Transverse colon (tissue), 4 donors: ENCODE measurements around the gene ABTB1. TPM values are rescaled to one million over a fixed set of nuclear protein-coding genes. Genes with fewer than 3 reads are reported as not detected.
"Not testable (repeated sequence)": the region's sequence is repeated elsewhere in the genome, so short reads cannot be mapped to it uniquely, and the experiment has no call there.

Experiments used
- DNase-seq: peaks from one replicate; pipeline ENCODE4 v3.0.0-alpha.2; 2019
- H3K27ac ChIP-seq, 4 donors: fragments of 200-600 bp; sonication (generic); 2 replicates each; pipeline ENCODE4 v1.5.1; 2016 to 2018; ENCODE audit warnings: inconsistent platforms in 4 of 4
- H3K27me3 ChIP-seq: fragments of 200-600 bp; sonication (generic); 2 replicates; pipeline ENCODE4 v1.5.1; 2017; ENCODE audit warnings: inconsistent platforms
- H3K36me3 ChIP-seq, 4 donors: fragments of 200-600 bp; sonication (generic); 2 replicates each; pipeline ENCODE4 v1.5.1; 2017 to 2019; ENCODE audit warnings: inconsistent platforms in 4 of 4
- H3K4me1 ChIP-seq, 4 donors: fragments of 200-600 bp; sonication (generic); 2 replicates each; pipeline ENCODE4 v1.5.1; 2017 to 2020; ENCODE audit warnings: inconsistent platforms in 4 of 4
- H3K4me3 ChIP-seq, 4 donors: fragments of 200-600 bp; sonication (generic); 1 replicate in 1 of 4; 2 replicates in 3 of 4; pipeline versions ENCODE4 v1.5.1 to v1.6.1; 2017 to 2019; ENCODE audit warnings: inconsistent platforms in 4 of 4
- H3K9me3 ChIP-seq, 2 donors: fragments of 200-600 bp; sonication (generic); 2 replicates each; pipeline ENCODE4 v1.5.1; 2017 to 2019; ENCODE audit warnings: inconsistent platforms in 2 of 2
- CTCF ChIP-seq, 5 experiments: fragments of 200-600 bp in 3 of 5; fragments of 450-650 bp in 2 of 5; sonication (generic) in 3 of 5; IDR thresholded peaks; 1 replicate in 2 of 5; 2 replicates in 3 of 5; pipeline ENCODE4 v1.5.1; 2016 to 2017; ENCODE audit warnings: antibody characterized with exemption in 5 of 5, inconsistent platforms in 3 of 5, mild to moderate bottlenecking in 2 of 5, moderate library complexity in 1 of 5
- EP300 ChIP-seq: sonication (generic); formaldehyde crosslinking; IDR thresholded peaks from one replicate; pipeline ENCODE4 v1.6.1; 2017; ENCODE audit warnings: antibody characterized with exemption, low read depth
- POLR2A ChIP-seq: fragments of 450-650 bp; IDR thresholded peaks from one replicate; pipeline ENCODE4 v1.6.1; 2016; ENCODE audit warnings: antibody characterized with exemption, mild to moderate bottlenecking, moderate library complexity
- POLR2AphosphoS5 ChIP-seq, 3 donors: sonication (generic); formaldehyde crosslinking; IDR thresholded peaks; one replicate each; pipeline ENCODE4 v1.6.1; 2016; ENCODE audit warnings: antibody characterized with exemption in 3 of 3
- WGBS, 2 donors: methylation state at CpG; one replicate each; pipeline ENCODE4 v1.1.5; 2018; ENCODE audit warnings: low coverage in 1 of 2; 5-methylcytosine and 5-hydroxymethylcytosine counted together
- in situ Hi-C, 4 donors: fragments of 200-750 bp; cut with MboI; loops; one replicate each; pipeline versions ENCODE4 v1.15.0 to v1.15.1; 2017; ENCODE audit warnings: low sequenced_read_pairs in 3 of 4, low pct_ligation_motif_present in 1 of 4, low pct_unique_long_range_greater_than_20kb in 1 of 4
- intact Hi-C: fragments of 100-400 bp; cut with DNase I; formaldehyde crosslinking; loops from one replicate; pipeline ENCODE4 v1.15.1; 2023; ENCODE audit warnings: low total_unique reads
- total RNA-seq, 4 donors: library from RNA; depleted of rRNA; stranded (reverse); fragments of >200 nt; gene quantifications; one replicate each; pipeline ENCODE4 v1.1.0, GENCODE V29; 2016

Gene ABTB1
- total RNA-seq, 4 donors from 2014 or later: 29.6 to 80.4 (median 45.8) TPM

DNA sequence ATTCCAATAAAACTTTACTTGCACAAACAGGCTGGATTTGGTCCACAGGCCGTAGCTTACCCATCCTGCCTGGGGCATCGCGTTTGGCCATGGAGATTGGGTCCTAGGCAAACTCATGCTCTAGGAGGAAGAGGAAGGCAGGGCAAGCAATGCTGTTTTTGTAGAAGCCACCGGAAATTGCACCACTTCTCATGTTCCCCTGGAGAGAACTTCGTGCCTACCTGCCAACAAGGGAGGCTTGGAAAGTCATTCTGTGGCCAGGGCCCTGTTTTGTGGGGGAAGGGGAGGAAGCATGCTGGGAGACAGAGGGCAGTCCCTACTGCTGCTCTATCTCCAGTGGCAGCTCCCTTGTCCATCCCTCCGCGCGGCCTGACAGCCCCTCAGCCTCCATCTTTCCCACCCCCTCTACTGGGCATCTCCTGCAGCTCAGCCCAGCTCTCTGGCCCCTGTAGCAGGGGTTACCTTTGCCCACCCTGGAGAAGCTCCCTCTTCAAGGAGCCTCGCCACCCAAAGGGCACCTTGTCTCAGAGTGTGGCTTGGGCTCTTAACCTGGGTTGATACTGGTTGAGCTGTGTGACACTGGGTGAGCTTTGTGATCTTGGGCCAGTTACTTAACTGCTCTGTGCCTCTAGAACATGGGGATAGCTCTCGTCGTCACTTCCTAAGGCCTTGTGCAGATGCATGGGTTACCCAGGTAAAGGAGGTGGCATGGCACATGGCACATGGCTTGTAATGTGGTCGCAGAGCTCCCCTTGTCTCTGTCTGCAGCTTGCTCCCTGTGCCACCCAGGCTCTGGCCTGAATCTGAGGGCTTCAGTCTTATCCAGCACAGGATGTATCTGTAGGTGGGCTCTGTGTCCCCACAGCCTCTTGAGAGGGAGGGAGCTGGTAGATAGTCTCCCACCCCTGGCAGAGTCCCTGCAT lies 6.1 kb downstream of the ABTB1 start:
- no peaks in the 10 kb centered on the region for H3K27me3 ChIP-seq
- no peak for DNase-seq
- in situ Hi-C loops (loop anchor here in 1 of 4 donors (25.0 kb wide), 1 partner anchor 158 kb away; no protein-coding TSS in a partner anchor), intact Hi-C loops (no loop called here)
- WGBS, 2 donors: 90% methylated on average over 12 of the region's 12 CpGs; no CpG with 5 or more reads in 1 of the 2 donors
- H3K36me3 ChIP-seq: no peaks in the 10 kb centered on the region
- peaks cover 5 to 13% (median 8%) of the 10 kb centered on the region in 4 donors for H3K4me1 ChIP-seq
- no peak overlapping the region for H3K4me3 ChIP-seq
- TF ChIP-seq EP300: no peak
- TF ChIP-seq POLR2AphosphoS5 (IDR thresholded peaks at IDR 0.05): no peak
- no peak for TF ChIP-seq CTCF (IDR thresholded peaks at IDR 0.05)
- TF ChIP-seq POLR2A: no peak
- no peak overlapping the region for H3K27ac ChIP-seq
- no peaks in the 10 kb centered on the region for H3K9me3 ChIP-seq

DNA sequence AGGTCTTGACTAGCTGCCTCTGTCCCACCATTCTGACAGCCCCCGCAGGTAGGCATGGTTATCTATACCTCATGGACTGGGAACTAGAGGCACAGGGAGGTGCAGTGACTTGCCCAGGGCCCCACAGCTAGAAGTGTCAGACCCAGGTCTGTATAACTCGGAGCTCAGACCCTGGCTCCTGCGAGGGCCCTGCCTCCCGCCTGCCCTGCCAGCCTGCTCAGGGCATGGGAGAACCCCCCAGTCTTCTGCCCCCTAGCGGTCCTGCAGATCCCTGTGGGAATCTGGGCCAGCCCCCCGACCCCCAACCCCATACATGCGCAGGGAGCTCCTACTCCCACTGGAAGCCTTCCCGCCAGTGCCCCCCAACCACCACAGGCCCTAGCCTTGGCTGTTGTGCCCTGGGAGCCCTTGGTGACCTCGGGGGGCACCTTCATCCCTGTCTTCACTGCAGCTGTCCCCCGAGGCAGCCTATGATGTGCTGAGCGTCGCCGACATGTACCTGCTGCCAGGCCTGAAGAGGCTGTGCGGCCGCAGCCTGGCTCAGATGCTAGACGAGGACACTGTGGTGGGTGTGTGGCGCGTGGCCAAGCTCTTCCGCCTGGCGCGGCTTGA lies 6.9 kb downstream of the ABTB1 start:
- Histone ChIP-seq H3K36me3 (no peaks in the 10 kb centered on the region), H3K4me3 (no peak overlapping the region)
- intact Hi-C loops: no loop called here

GRCh38 chr3:127680146-127680661 lies 7.5 kb downstream of the ABTB1 start:
- no peak for TF ChIP-seq EP300
- intact Hi-C loops: no loop called here
- H3K27ac ChIP-seq: no peak overlapping the region
- no peaks in the 10 kb centered on the region for H3K27me3 ChIP-seq
- in situ Hi-C loops: loop anchor here in 1 of 4 donors (25.0 kb wide), 1 partner anchor 157 kb away; no protein-coding TSS in a partner anchor
- no peaks in the 10 kb centered on the region for H3K36me3 ChIP-seq
- DNase-seq: no peak
- peaks cover 0 to 6% (median 3%) of the 10 kb centered on the region in 4 donors for H3K4me1 ChIP-seq
- WGBS, 2 donors: 97% methylated on average over 20 of the region's 21 CpGs; no CpG with 5 or more reads in 1 of the 2 donors
- no peak overlapping the region for H3K4me3 ChIP-seq
- H3K9me3 ChIP-seq: no peaks in the 10 kb centered on the region

More for the DNA sequence above, 6.9 kb downstream of the ABTB1 start:
- DNase-seq: no peak
- Histone ChIP-seq H3K4me1 (peaks cover 0 to 7% (median 3%) of the 10 kb centered on the region in 4 donors), H3K27me3 (no peaks in the 10 kb centered on the region), H3K27ac (no peak overlapping the region), H3K9me3 (no peaks in the 10 kb centered on the region)
- WGBS, 2 donors: 96% methylated on average over 19 of the region's 21 CpGs; no CpG with 5 or more reads in 1 of the 2 donors
- no peak for TF ChIP-seq POLR2AphosphoS5 (IDR thresholded peaks at IDR 0.05)
- TF ChIP-seq POLR2A: no peak
- no peak for TF ChIP-seq CTCF (IDR thresholded peaks at IDR 0.05)
- TF ChIP-seq EP300: no peak
- in situ Hi-C loops: loop anchor here in 1 of 4 donors (25.0 kb wide), 1 partner anchor 158 kb away; no protein-coding TSS in a partner anchor

DNA sequence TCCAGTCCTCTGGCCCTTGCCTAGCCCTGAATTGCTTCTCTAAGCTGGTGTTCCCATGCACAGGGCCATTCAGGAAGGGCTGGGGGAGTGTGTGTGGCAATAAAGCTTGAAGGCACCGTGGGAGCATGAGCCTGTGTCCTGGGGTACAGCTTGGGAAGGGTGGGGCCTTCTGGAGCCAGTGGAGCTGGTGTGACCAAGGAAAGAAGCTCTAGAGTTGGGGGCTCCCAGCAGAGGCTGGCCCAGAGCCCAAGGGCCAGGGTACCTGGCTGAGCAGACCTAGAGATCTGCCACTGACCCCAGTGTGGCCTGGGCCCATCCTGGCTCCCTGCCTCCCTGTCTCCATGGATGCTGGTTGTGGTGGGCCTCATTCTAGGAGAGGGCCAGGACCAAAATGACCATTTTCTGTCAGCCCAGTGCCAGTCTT lies 8.1 kb downstream of the ABTB1 start:
- no peaks in the 10 kb centered on the region for H3K27me3 ChIP-seq
- no peak overlapping the region for H3K4me3 ChIP-seq
- H3K4me1 ChIP-seq: peaks cover 0 to under 1% (median under 1%) of the 10 kb centered on the region in 4 donors
- DNase-seq: no peak
- WGBS, 2 donors: 88% methylated on average over 1 of the region's 1 CpG; no CpG with 5 or more reads in 1 of the 2 donors
- TF ChIP-seq POLR2A (no peak), EP300 (no peak), POLR2AphosphoS5 (IDR thresholded peaks at IDR 0.05) (no peak), CTCF (IDR thresholded peaks at IDR 0.05) (no peak)
- intact Hi-C loops: no loop called here
- H3K27ac ChIP-seq: no peak overlapping the region
- H3K36me3 ChIP-seq: no peaks in the 10 kb centered on the region
- no peaks in the 10 kb centered on the region for H3K9me3 ChIP-seq
- in situ Hi-C loops: loop anchor here in 1 of 4 donors (25.0 kb wide), 1 partner anchor 156 kb away; no protein-coding TSS in a partner anchor

GRCh38 chr3:127682175-127682554 lies 9.4 kb downstream of the ABTB1 start:
- WGBS, 2 donors: 82 to 95% methylated on average over 3 to 6 of the region's 6 CpGs
- H3K4me3 ChIP-seq, intact Hi-C loops, H3K36me3 ChIP-seq, H3K27me3 ChIP-seq, H3K27ac ChIP-seq, H3K4me1 ChIP-seq, DNase-seq, H3K9me3 ChIP-seq: not testable (repeated sequence)
- in situ Hi-C loops: loop anchor here in 1 of 4 donors (25.0 kb wide), 1 partner anchor 155 kb away; no protein-coding TSS in a partner anchor
